Activated CD8-positive, alpha-beta memory T cell treated with anti-CD3 and anti-CD28 coated beads for 24 hours (primary cell): Measurements from ENCODE around the gene SPRR1A.

Experiments used
- DNase-seq: peaks from one replicate; pipeline ENCODE4 v3.0.0-alpha.2; 2020

SPRR1A gene

GRCh38 chr1:152983743-152984142, at the start of gene SPRR1A:
Gene SPRR1A (plus strand): TSS chr1:152984081. CDS start chr1:152985231, 1,150 bp downstream.
- no peak for DNase-seq

- no peak for DNase-seq
These were observed 43.3 kb upstream of the SPRR1A start for GRCh38 chr1:152940614-152941013.

GRCh38 chr1:152941037-152941711, 42.7 kb upstream of the SPRR1A start:
- DNase-seq, result no peak

GRCh38 chr1:152942161-152942560, 41.7 kb upstream of the SPRR1A start:
- no peak for DNase-seq

- DNase-seq, result no peak
These were observed 37.6 kb upstream of the SPRR1A start for GRCh38 chr1:152946248-152946647.

- no peak for DNase-seq
These were observed 37.1 kb upstream of the SPRR1A start, which contains the start of gene SPRR5 for GRCh38 chr1:152946651-152947256. Gene SPRR5 (plus strand): TSS chr1:152947206. CDS start chr1:152948555, 1,349 bp downstream.

GRCh38 chr1:152951711-152952110, 32.2 kb upstream of the SPRR1A start:
- DNase-seq, result no peak

GRCh38 chr1:152953761-152954160, 30.1 kb upstream of the SPRR1A start:
- no peak for DNase-seq

GRCh38 chr1:152954436-152954835, 29.4 kb upstream of the SPRR1A start:
- DNase-seq, result no peak

GRCh38 chr1:152957561-152957960, 26.3 kb upstream of the SPRR1A start:
- DNase-seq, result no peak

- no peak for DNase-seq
These were observed 24.6 kb upstream of the SPRR1A start for GRCh38 chr1:152959273-152959672.

GRCh38 chr1:152959801-152960451, 24.0 kb upstream of the SPRR1A start:
- no peak for DNase-seq

GRCh38 chr1:152960452-152961044, 23.3 kb upstream of the SPRR1A start:
- no peak for DNase-seq

GRCh38 chr1:152961226-152961891, 22.5 kb upstream of the SPRR1A start:
- DNase-seq, result no peak

- DNase-seq, result no peak
These were observed 20.9 kb upstream of the SPRR1A start for GRCh38 chr1:152962876-152963415.

GRCh38 chr1:152964536-152964935, 19.3 kb upstream of the SPRR1A start:
- DNase-seq, result no peak

- DNase-seq, result no peak
These were observed 18.0 kb upstream of the SPRR1A start for GRCh38 chr1:152965853-152966252.

- DNase-seq, result no peak
These were observed 16.7 kb upstream of the SPRR1A start for GRCh38 chr1:152967201-152967600.

GRCh38 chr1:152968248-152968647, 15.6 kb upstream of the SPRR1A start:
- no peak for DNase-seq

GRCh38 chr1:152969036-152969435, 14.8 kb upstream of the SPRR1A start:
- no peak for DNase-seq

GRCh38 chr1:152970495-152970894, 13.4 kb upstream of the SPRR1A start, which contains the start of gene SPRR4:
Gene SPRR4 (plus strand): TSS chr1:152970648. CDS start chr1:152971891, 1,243 bp downstream.
- DNase-seq, result no peak

- no peak for DNase-seq
These were observed 11.5 kb upstream of the SPRR1A start for GRCh38 chr1:152972196-152972886.
